Naive thymus-derived CD4-positive, alpha-beta T cell (primary cell): ENCODE results near the gene CGRRF1. TPM values are rescaled to one million over a fixed set of nuclear protein-coding genes. Genes with fewer than 3 reads are reported as not detected.

Experiments
- ATAC-seq: fragments of 150-1000 bp; cut with Tn5 transposase; 2 replicates; pipeline ENCODE4 v1.10.0; 2021; ENCODE audit warnings: mild to moderate bottlenecking, moderate library complexity
- CTCF ChIA-PET: fragments of 350-600 bp; sonication (Branson Sonifier 250); formaldehyde crosslinking; loops from one replicate; lab custom pipeline; 2021; ENCODE audit warnings: antibody characterized with exemption; lab: Charles Lee
- POLR2A ChIA-PET: fragments of 350-600 bp; sonication (Branson Sonifier 250); formaldehyde crosslinking; loops from one replicate; lab custom pipeline; 2021; ENCODE audit warnings: antibody characterized with exemption, inconsistent platforms; lab: Charles Lee
- DNase-seq, 9 donors: peaks; one replicate each; pipeline versions ENCODE4 v3.0.0 to v3.0.0-alpha.2; 2020 to 2022; ENCODE audit warnings: mixed read lengths in 1 of 9
- H3K27ac ChIP-seq: one replicate; pipeline ENCODE4 v1.7.0; 2013; ENCODE audit warnings: mild to moderate bottlenecking, low read depth, low read length, moderate library complexity
- H3K27me3 ChIP-seq, 2 donors: one replicate each; pipeline ENCODE4 v1.7.0; 2013; ENCODE audit warnings: low read length in 2 of 2, mild to moderate bottlenecking in 2 of 2, moderate library complexity in 2 of 2; ENCODE audit not compliant: control insufficient read depth in 2 of 2, insufficient read depth in 2 of 2
- H3K36me3 ChIP-seq, 3 experiments: 1 replicate in 2 of 3; 2 replicates in 1 of 3; pipeline ENCODE4 v1.7.0; 2013; ENCODE audit warnings: low read length in 3 of 3, mild to moderate bottlenecking in 3 of 3, moderate library complexity in 1 of 3; ENCODE audit not compliant: insufficient read depth in 3 of 3, control insufficient read depth in 2 of 3
- H3K4me1 ChIP-seq, 2 donors: one replicate each; pipeline ENCODE4 v1.7.0; 2013; ENCODE audit warnings: low read length in 2 of 2, mild to moderate bottlenecking in 2 of 2, moderate library complexity in 1 of 2; ENCODE audit not compliant: control insufficient read depth in 2 of 2, insufficient read depth in 2 of 2
- H3K4me3 ChIP-seq: 2 replicates; pipeline ENCODE4 v1.7.0; 2013; ENCODE audit warnings: mild to moderate bottlenecking, low read length
- H3K9me3 ChIP-seq, 3 experiments: 1 replicate in 2 of 3; 2 replicates in 1 of 3; pipeline ENCODE4 v1.7.0; 2013; ENCODE audit warnings: low read length in 3 of 3; ENCODE audit not compliant: control insufficient read depth in 2 of 3
- H3K27ac Mint-ChIP-seq, 9 donors: one replicate each; pipeline ENCODE4 v1.8.0; 2020 to 2022; ENCODE audit warnings: mixed read lengths in 9 of 9, mild to moderate bottlenecking in 8 of 9, moderate library complexity in 5 of 9, inconsistent platforms in 2 of 9
- H3K27me3 Mint-ChIP-seq, 5 donors: one replicate each; pipeline ENCODE4 v1.8.0; 2021 to 2022; ENCODE audit warnings: mixed read lengths in 5 of 5, mild to moderate bottlenecking in 1 of 5
- H3K36me3 Mint-ChIP-seq, 5 donors: one replicate each; pipeline ENCODE4 v1.8.0; 2020 to 2022; ENCODE audit warnings: mixed read lengths in 5 of 5, mild to moderate bottlenecking in 3 of 5, inconsistent platforms in 1 of 5
- H3K4me1 Mint-ChIP-seq, 7 donors: one replicate each; pipeline ENCODE4 v1.8.0; 2020 to 2022; ENCODE audit warnings: mixed read lengths in 7 of 7, mild to moderate bottlenecking in 3 of 7, inconsistent platforms in 1 of 7
- H3K4me3 Mint-ChIP-seq, 10 donors: one replicate each; pipeline ENCODE4 v1.8.0; 2020 to 2022; ENCODE audit warnings: mild to moderate bottlenecking in 10 of 10, mixed read lengths in 10 of 10, moderate library complexity in 6 of 10, inconsistent platforms in 2 of 10
- H3K9me3 Mint-ChIP-seq, 11 donors: one replicate each; pipeline ENCODE4 v1.8.0; 2020 to 2022; ENCODE audit warnings: mixed read lengths in 11 of 11, mild to moderate bottlenecking in 4 of 11, inconsistent platforms in 1 of 11, moderate library complexity in 1 of 11
- intact Hi-C, 2 donors: fragments of 100-400 bp; cut with micrococcal nuclease; formaldehyde crosslinking; loops; one replicate each; pipeline ENCODE4 v1.15.1; 2023
- polyA plus RNA-seq, 2 donors: library from polyadenylated mRNA; unstranded; fragments of 300-500 nt; fragmentation: Illumina TruSeq; gene quantifications; one replicate each; pipeline ENCODE4 v1.2.3, GENCODE V29; 2021
- total RNA-seq, 6 experiments: library from RNA in 5 of 6; stranded (reverse) in 5 of 6; gene quantifications; 1 replicate in 5 of 6; 2 replicates in 1 of 6; pipeline ENCODE4 v1.2.3 and lab custom pipeline; 2021 to 2026

The CGRRF1 gene
- total and polyA plus RNA-seq, 7 experiments from 2014 or later, result 11.2 to 24.1 (median 17.9) TPM

GRCh38 chr14:54566410-54567223 is 56.9 kb downstream of the CGRRF1 start, which contains the start of gene SAMD4A:
Gene SAMD4A, plus strand, starts transcription at chr14:54567128. Its CDS starts 789 bp downstream, at chr14:54567917.
- peak within 1 kb of the TSS; percentile 74 for H3K4me3 ChIP-seq
- H3K36me3 ChIP-seq, result no peaks in the 10 kb centered on the region
- CTCF ChIA-PET, result interaction anchor here (0.5 to 8.1 kb wide), 4 partner anchors 64 to 1915 kb away, joined by 3 to 113 read pairs (median 4); no protein-coding TSS in a partner anchor
- no peaks in the 10 kb centered on the region for H3K9me3 ChIP-seq
- H3K27ac ChIP-seq, result peak within 1 kb of the TSS; percentile 56
- H3K27ac Mint-ChIP-seq, result peak within 1 kb of the TSS in 8 of 9 donors; percentile 28 to 92 (median 66)
- POLR2A ChIA-PET, result interaction anchor here (1.0 to 2.1 kb wide), 4 partner anchors 57 to 208 kb away, joined by 3 to 12 read pairs (median 4); partner anchors contain the start of gene CGRRF1
- peaks cover 9 to 11% of the 10 kb centered on the region in 2 donors for H3K4me1 ChIP-seq
- H3K36me3 Mint-ChIP-seq, result no peaks in the 10 kb centered on the region
- DNase-seq (peak; percentile 32 to 68 (median 53)), ATAC-seq (peak; percentile 46)
- intact Hi-C loops, result loop anchor here (1.0 to 10.0 kb wide), 13 partner anchors 57 to 1550 kb away; partner anchors contain the start of genes CGRRF1 (in 2 of the 2), CNIH1 (in 1 of the 2), GMFB (in 1 of the 2) and MAPK1IP1L (in 1 of the 2)
- peak within 1 kb of the TSS; percentile 91 to 97 (median 94) for H3K4me3 Mint-ChIP-seq
- H3K27me3 ChIP-seq, result peaks cover 0 to 12% of the 10 kb centered on the region in 2 donors
- peaks cover 0 to 51% (median 6%) of the 10 kb centered on the region in 5 donors for H3K27me3 Mint-ChIP-seq
- no peaks in the 10 kb centered on the region for H3K9me3 Mint-ChIP-seq
- peaks cover 5 to 19% (median 14%) of the 10 kb centered on the region in 7 donors for H3K4me1 Mint-ChIP-seq

- peaks cover 5 to 19% (median 14%) of the 10 kb centered on the region in 7 donors for H3K4me1 Mint-ChIP-seq
- DNase-seq (peak in 2 of 9 donors; percentile 15 to 45), ATAC-seq (no peak)
- H3K4me3 Mint-ChIP-seq, result peak overlapping the region; percentile 91 to 97 (median 94)
- CTCF ChIA-PET, result interaction anchor here (8.1 kb wide), 1 partner anchor 208 kb away, joined by 113 read pairs; no protein-coding TSS in a partner anchor
- POLR2A ChIA-PET, result interaction anchor here (1.1 to 2.1 kb wide), 3 partner anchors 64 to 207 kb away, joined by 3 to 12 read pairs (median 3); no protein-coding TSS in a partner anchor
- H3K9me3 ChIP-seq, result peaks cover 0 to 1% (median 0%) of the 10 kb centered on the region in 3 experiments
- intact Hi-C loops, result loop anchor here (1.0 to 10.0 kb wide), 9 partner anchors 58 to 1550 kb away; partner anchors contain the start of genes CGRRF1 (in 1 of the 2), CNIH1 (in 1 of the 2), GMFB (in 1 of the 2) and MAPK1IP1L (in 1 of the 2)
- H3K4me1 ChIP-seq, result peaks cover 9 to 11% of the 10 kb centered on the region in 2 donors
- H3K36me3 ChIP-seq, result no peaks in the 10 kb centered on the region
- peak overlapping the region; percentile 56 for H3K4me3 ChIP-seq
- H3K27ac Mint-ChIP-seq, result peak overlapping the region in 5 of 9 donors; percentile 51 to 92 (median 82)
- H3K27ac ChIP-seq, result peak overlapping the region; percentile 56
- peaks cover 0 to 12% of the 10 kb centered on the region in 2 donors for H3K27me3 ChIP-seq
- peaks cover 4 to 48% (median 12%) of the 10 kb centered on the region in 5 donors for H3K27me3 Mint-ChIP-seq
- peaks cover 0 to 5% (median 4%) of the 10 kb centered on the region in 5 donors for H3K36me3 Mint-ChIP-seq
- peaks cover 0 to 6% (median 4%) of the 10 kb centered on the region in 11 donors for H3K9me3 Mint-ChIP-seq
Measured at GRCh38 chr14:54567224-54567638, 57.5 kb downstream of the CGRRF1 start.

GRCh38 chr14:54567639-54568561 is 58.2 kb downstream of the CGRRF1 start:
- H3K36me3 ChIP-seq, result no peaks in the 10 kb centered on the region
- Mint-ChIP-seq H3K27ac (peak overlapping the region in 5 of 9 donors; percentile 51 to 92 (median 82)), H3K4me3 (peak overlapping the region; percentile 91 to 97 (median 94)), H3K27me3 (peaks cover 5 to 43% (median 15%) of the 10 kb centered on the region in 5 donors), H3K4me1 (peaks cover 5 to 19% (median 14%) of the 10 kb centered on the region in 7 donors), H3K9me3 (peaks cover under 1 to 12% (median 7%) of the 10 kb centered on the region in 11 donors), H3K36me3 (peaks cover 0 to 9% (median 7%) of the 10 kb centered on the region in 5 donors)
- peaks cover 0 to 12% of the 10 kb centered on the region in 2 donors for H3K27me3 ChIP-seq
- peaks cover 0 to 5% (median 0%) of the 10 kb centered on the region in 3 experiments for H3K9me3 ChIP-seq
- H3K4me3 ChIP-seq, result peak overlapping the region; percentile 56
- ATAC-seq (peak; percentile 25), DNase-seq (peak; percentile 11 to 55 (median 36))
- POLR2A ChIA-PET, result interaction anchor here (0.6 to 1.2 kb wide), 3 partner anchors 63 to 85 kb away, joined by 3 read pairs; no protein-coding TSS in a partner anchor
- CTCF ChIA-PET, result interaction anchor here (8.1 kb wide), 1 partner anchor 207 kb away, joined by 113 read pairs; no protein-coding TSS in a partner anchor
- peak overlapping the region; percentile 56 for H3K27ac ChIP-seq
- H3K4me1 ChIP-seq, result peaks cover 9 to 11% of the 10 kb centered on the region in 2 donors
- intact Hi-C loops, result loop anchor here (1.0 to 10.0 kb wide), 9 partner anchors 59 to 1549 kb away; partner anchors contain the start of genes CGRRF1 (in 1 of the 2), CNIH1 (in 1 of the 2), GMFB (in 1 of the 2) and MAPK1IP1L (in 1 of the 2)

- Mint-ChIP-seq H3K27me3 (peaks cover 5 to 41% (median 15%) of the 10 kb centered on the region in 5 donors), H3K36me3 (peaks cover 0 to 17% (median 14%) of the 10 kb centered on the region in 5 donors), H3K27ac (peak overlapping the region in 1 of 9 donors; percentile 5), H3K9me3 (peaks cover 5 to 22% (median 14%) of the 10 kb centered on the region in 11 donors), H3K4me3 (peak overlapping the region in 8 of 10 donors; percentile 6 to 97 (median 88)), H3K4me1 (peaks cover 5 to 19% (median 13%) of the 10 kb centered on the region in 7 donors)
- CTCF ChIA-PET, result interaction anchor here (8.1 kb wide), 1 partner anchor 206 kb away, joined by 113 read pairs; no protein-coding TSS in a partner anchor
- H3K27me3 ChIP-seq, result peaks cover 0 to 12% of the 10 kb centered on the region in 2 donors
- H3K36me3 ChIP-seq, result no peaks in the 10 kb centered on the region
- H3K27ac ChIP-seq, result no peak overlapping the region
- intact Hi-C loops, result loop anchor here in 1 of 2 donors (5.0 to 10.0 kb wide), 2 partner anchors 313 to 786 kb away; no protein-coding TSS in a partner anchor
- H3K9me3 ChIP-seq, result peaks cover 0 to 11% (median 0%) of the 10 kb centered on the region in 3 experiments
- POLR2A ChIA-PET, result no interaction called here
- ATAC-seq, result no peak
- peaks cover 9 to 11% of the 10 kb centered on the region in 2 donors for H3K4me1 ChIP-seq
- H3K4me3 ChIP-seq, result no peak overlapping the region
- no peak for DNase-seq
Measured at GRCh38 chr14:54568821-54569595, 59.3 kb downstream of the CGRRF1 start.

- ChIA-PET CTCF (no interaction called here), POLR2A (no interaction called here)
- no peak overlapping the region for H3K4me3 Mint-ChIP-seq
- DNase-seq (no peak), ATAC-seq (no peak)
- no peak overlapping the region for H3K27ac Mint-ChIP-seq
- peaks cover 3 to 11% (median 6%) of the 10 kb centered on the region in 7 donors for H3K4me1 Mint-ChIP-seq
- H3K27me3 Mint-ChIP-seq, result peaks cover 5 to 30% (median 20%) of the 10 kb centered on the region in 5 donors
- H3K27ac ChIP-seq, result no peak overlapping the region
- H3K27me3 ChIP-seq, result peaks cover 0 to 12% of the 10 kb centered on the region in 2 donors
- H3K9me3 Mint-ChIP-seq, result peaks cover 5 to 22% (median 14%) of the 10 kb centered on the region in 11 donors
- no peaks in the 10 kb centered on the region for H3K36me3 ChIP-seq
- H3K36me3 Mint-ChIP-seq, result peaks cover 0 to 21% (median 17%) of the 10 kb centered on the region in 5 donors
- peaks cover 0 to 3% of the 10 kb centered on the region in 2 donors for H3K4me1 ChIP-seq
- intact Hi-C loops, result no loop called here
- H3K9me3 ChIP-seq, result peaks cover 0 to 11% (median 0%) of the 10 kb centered on the region in 3 experiments
- H3K4me3 ChIP-seq, result no peak overlapping the region
Measured at GRCh38 chr14:54570047-54570446, 60.3 kb downstream of the CGRRF1 start.
